Fibroblast of lung (primary cell): ENCODE data around the gene DRC7. TPM values are rescaled to one million over a fixed set of nuclear protein-coding genes. Genes with fewer than 3 reads are reported as not detected.

ENCODE experiments used
- DNase-seq, 2 donors: peaks; one replicate each; pipeline versions ENCODE4 v3.0.0 to v3.0.0-alpha.2; 2010; ENCODE audit warnings: low read depth in 2 of 2
- H2AFZ ChIP-seq: 2 replicates; pipeline ENCODE4 v1.5.1; 2012; ENCODE audit warnings: low read length, control low read depth, inconsistent platforms
- H3K27ac ChIP-seq: 2 replicates; pipeline ENCODE4 v1.5.1; 2011; ENCODE audit warnings: low read length, control low read depth; ENCODE audit not compliant: insufficient read depth
- H3K27me3 ChIP-seq: 2 replicates; pipeline ENCODE4 v1.5.1; 2011; ENCODE audit warnings: mild to moderate bottlenecking, low read length; ENCODE audit not compliant: control insufficient read depth, insufficient read depth
- H3K36me3 ChIP-seq: 2 replicates; pipeline ENCODE4 v1.5.1; 2011; ENCODE audit warnings: low read length; ENCODE audit not compliant: control insufficient read depth, insufficient read depth
- H3K4me1 ChIP-seq: 2 replicates; pipeline ENCODE4 v1.5.1; 2011; ENCODE audit warnings: low read length; ENCODE audit not compliant: control insufficient read depth, insufficient read depth; ENCODE audit errors: extremely low read depth
- H3K4me2 ChIP-seq: 2 replicates; pipeline ENCODE4 v1.5.1; 2011; ENCODE audit warnings: low read length, control low read depth; ENCODE audit not compliant: insufficient read depth; ENCODE audit errors: extremely low read depth
- H3K4me3 ChIP-seq, 4 experiments: fragments of 200-600 bp in 1 of 4; sonication (generic) in 1 of 4; replicated peaks in 1 of 4; 2 replicates each; pipeline ENCODE4 v1.5.1; 2011 to 2016; ENCODE audit warnings: low read length in 4 of 4, low read depth in 3 of 4, mild to moderate bottlenecking in 3 of 4, control low read depth in 2 of 4, inconsistent platforms in 1 of 4, mixed read lengths in 1 of 4; ENCODE audit not compliant: insufficient read depth in 1 of 4; ENCODE audit errors: control extremely low read depth in 1 of 4
- H3K79me2 ChIP-seq: 2 replicates; pipeline ENCODE4 v1.5.1; 2012; ENCODE audit warnings: mild to moderate bottlenecking, low read length, inconsistent platforms; ENCODE audit not compliant: control insufficient read depth, insufficient read depth
- H3K9ac ChIP-seq: 2 replicates; pipeline ENCODE4 v1.5.1; 2011; ENCODE audit warnings: mild to moderate bottlenecking, low read length, control low read depth; ENCODE audit not compliant: insufficient read depth
- H3K9me3 ChIP-seq: 2 replicates; pipeline ENCODE4 v1.5.1; 2012; ENCODE audit warnings: low read depth, low read length; ENCODE audit not compliant: control insufficient read depth, insufficient read depth
- H4K20me1 ChIP-seq: 2 replicates; pipeline ENCODE4 v1.5.1; 2011; ENCODE audit warnings: low read length; ENCODE audit not compliant: control insufficient read depth, insufficient read depth; ENCODE audit errors: extremely low read depth
- EZH2 ChIP-seq: IDR thresholded peaks from 2 replicates; pipeline ENCODE4 v1.5.1; 2012; ENCODE audit warnings: low read length, control low read depth, mild to moderate bottlenecking; ENCODE audit errors: missing control alignments
- polyA plus RNA-seq, 2 donors: library from polyadenylated mRNA; depleted of rRNA in 1 of 2; stranded (reverse) in 1 of 2; unstranded in 1 of 2; fragments of >200 nt; gene quantifications; 2 replicates each; pipeline ENCODE4 v1.2.1, GENCODE V29; 2011 to 2012; ENCODE audit warnings: missing spikeins in 1 of 2
- total RNA-seq: library from RNA; depleted of rRNA; stranded (reverse); fragments of >200 nt; gene quantifications from 2 replicates; pipeline ENCODE4 v1.2.1, GENCODE V29; 2014
- TF ChIP-seq, protein P1 (sequence below), 2 donors: IDR thresholded peaks in 1 of 2; conservative IDR thresholded peaks in 1 of 2; 1 replicate in 1 of 2; 2 replicates in 1 of 2; pipeline ENCODE4 v1.5.1; 2011 to 2012; ENCODE audit warnings: low read length in 2 of 2, control low read depth in 1 of 2, inconsistent platforms in 1 of 2, low read depth in 1 of 2, mild to moderate bottlenecking in 1 of 2

DRC7 gene
- total and polyA plus RNA-seq, 2 donors (not counting 1 experiment from before 2014, with no cell fraction given), result not detected

- Histone ChIP-seq H3K4me2 (no peak overlapping the region), H3K9me3 (no peaks in the 10 kb centered on the region), H3K4me3 (no peak overlapping the region), H2AFZ (no peak overlapping the region), H3K4me1 (no peaks in the 10 kb centered on the region), H4K20me1 (no peaks in the 10 kb centered on the region), H3K9ac (no peak overlapping the region), H3K79me2 (no peaks in the 10 kb centered on the region), H3K36me3 (no peaks in the 10 kb centered on the region), H3K27ac (no peak overlapping the region), H3K27me3 (peaks cover 2% of the 10 kb centered on the region)
- TF ChIP-seq, protein P1, sequence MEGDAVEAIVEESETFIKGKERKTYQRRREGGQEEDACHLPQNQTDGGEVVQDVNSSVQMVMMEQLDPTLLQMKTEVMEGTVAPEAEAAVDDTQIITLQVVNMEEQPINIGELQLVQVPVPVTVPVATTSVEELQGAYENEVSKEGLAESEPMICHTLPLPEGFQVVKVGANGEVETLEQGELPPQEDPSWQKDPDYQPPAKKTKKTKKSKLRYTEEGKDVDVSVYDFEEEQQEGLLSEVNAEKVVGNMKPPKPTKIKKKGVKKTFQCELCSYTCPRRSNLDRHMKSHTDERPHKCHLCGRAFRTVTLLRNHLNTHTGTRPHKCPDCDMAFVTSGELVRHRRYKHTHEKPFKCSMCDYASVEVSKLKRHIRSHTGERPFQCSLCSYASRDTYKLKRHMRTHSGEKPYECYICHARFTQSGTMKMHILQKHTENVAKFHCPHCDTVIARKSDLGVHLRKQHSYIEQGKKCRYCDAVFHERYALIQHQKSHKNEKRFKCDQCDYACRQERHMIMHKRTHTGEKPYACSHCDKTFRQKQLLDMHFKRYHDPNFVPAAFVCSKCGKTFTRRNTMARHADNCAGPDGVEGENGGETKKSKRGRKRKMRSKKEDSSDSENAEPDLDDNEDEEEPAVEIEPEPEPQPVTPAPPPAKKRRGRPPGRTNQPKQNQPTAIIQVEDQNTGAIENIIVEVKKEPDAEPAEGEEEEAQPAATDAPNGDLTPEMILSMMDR (conservative IDR thresholded peaks at IDR 0.05 in 1 of 2, IDR thresholded peaks at IDR 0.05 in 1 of 2; ENCODE audit: low read depth in 1 of 2, low read length in 2 of 2), result no peak
- no peak for TF ChIP-seq EZH2
- DNase-seq, result no peak
These were observed 3.4 kb downstream of the DRC7 start for GRCh38 chr16:57697896-57698537.

DNA sequence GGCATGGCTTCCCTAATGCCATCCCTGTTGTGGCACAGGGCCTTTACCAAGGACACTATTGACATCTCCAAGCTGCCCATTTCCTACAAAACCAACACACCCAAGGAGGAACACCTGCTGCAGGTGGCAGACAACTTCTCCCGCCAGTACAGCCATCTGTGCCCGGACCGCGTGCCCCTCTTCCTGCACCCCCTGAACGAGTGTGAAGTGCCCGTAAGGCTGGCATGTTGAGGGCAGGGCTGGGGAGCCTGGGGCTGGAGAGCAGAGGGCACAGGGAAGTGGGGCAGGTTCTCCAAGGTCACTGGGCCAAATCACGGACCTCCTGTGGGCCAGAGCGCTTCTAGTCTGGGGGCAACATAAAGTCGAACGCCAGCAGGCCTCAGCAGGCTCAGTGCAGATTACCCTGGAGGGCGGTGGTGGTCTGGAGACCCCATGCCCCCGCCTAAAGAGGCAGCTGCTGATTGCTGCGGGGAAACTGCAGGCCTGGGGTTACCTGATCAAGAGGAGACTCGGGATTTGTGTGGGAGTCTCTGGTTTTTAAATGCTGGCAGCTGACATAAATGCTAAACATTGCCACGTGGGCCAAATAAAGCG, 4.3 kb downstream of the DRC7 start:
- H3K27me3 ChIP-seq, result peaks cover 2% of the 10 kb centered on the region

GRCh38 chr16:57699481-57699880, 4.9 kb downstream of the DRC7 start:
- Histone ChIP-seq H3K27me3 (peaks cover 2% of the 10 kb centered on the region), H3K27ac (no peak overlapping the region), H3K4me2 (no peak overlapping the region), H2AFZ (no peak overlapping the region), H3K79me2 (no peaks in the 10 kb centered on the region), H3K4me1 (no peaks in the 10 kb centered on the region), H3K9me3 (no peaks in the 10 kb centered on the region), H3K4me3 (no peak overlapping the region), H3K9ac (no peak overlapping the region), H4K20me1 (no peaks in the 10 kb centered on the region), H3K36me3 (no peaks in the 10 kb centered on the region)
- TF ChIP-seq, protein P1 (conservative IDR thresholded peaks at IDR 0.05 in 1 of 2, IDR thresholded peaks at IDR 0.05 in 1 of 2; ENCODE audit: low read depth in 1 of 2, low read length in 2 of 2), result no peak
- TF ChIP-seq EZH2, result no peak
- DNase-seq, result no peak

More for the DNA sequence above, 4.3 kb downstream of the DRC7 start:
- Histone ChIP-seq H3K4me1 (no peaks in the 10 kb centered on the region), H3K9me3 (no peaks in the 10 kb centered on the region), H2AFZ (no peak overlapping the region), H3K4me3 (no peak overlapping the region), H3K79me2 (no peaks in the 10 kb centered on the region), H3K27ac (no peak overlapping the region), H3K9ac (no peak overlapping the region), H4K20me1 (no peaks in the 10 kb centered on the region), H3K4me2 (no peak overlapping the region), H3K36me3 (no peaks in the 10 kb centered on the region)
- TF ChIP-seq EZH2, result no peak
- TF ChIP-seq, protein P1 (conservative IDR thresholded peaks at IDR 0.05 in 1 of 2, IDR thresholded peaks at IDR 0.05 in 1 of 2; ENCODE audit: low read depth in 1 of 2, low read length in 2 of 2), result no peak
- DNase-seq, result no peak
